Frontal cortex (tissue), 4 donors: ENCODE measurements around the gene SLC39A12. TPM values are rescaled to one million over a fixed set of nuclear protein-coding genes. Genes with fewer than 3 reads are reported as not detected.
"Not testable (repeated sequence)": the region's sequence is repeated elsewhere in the genome, so short reads cannot be mapped to it uniquely, and the experiment has no call there.

Experiments
- DNase-seq, 2 donors: peaks; one replicate each; pipeline ENCODE4 v3.0.0; 2012; ENCODE audit warnings: low spot score in 2 of 2
- FAIRE-seq: peaks from 2 replicates; lab custom pipeline; 2012; peaks lifted over from hg19 to GRCh38; lab: Jason Lieb, UNC
- total RNA-seq: library from RNA; depleted of rRNA; stranded (reverse); fragments of >200 nt; gene quantifications from one replicate; pipeline ENCODE4 v1.2.3, GENCODE V29; 2014
- donor health status: control.
- donor health status: control.
- donor health status: control.

SLC39A12 gene
- total RNA-seq, result 4.5 TPM

GRCh38 chr10:17951868-17952371, at the start of gene SLC39A12:
Gene SLC39A12 (plus strand): TSS chr10:17951918. CDS start chr10:17953277, 1,359 bp downstream.
- DNase-seq (no peak), FAIRE-seq (no peak)

DNA sequence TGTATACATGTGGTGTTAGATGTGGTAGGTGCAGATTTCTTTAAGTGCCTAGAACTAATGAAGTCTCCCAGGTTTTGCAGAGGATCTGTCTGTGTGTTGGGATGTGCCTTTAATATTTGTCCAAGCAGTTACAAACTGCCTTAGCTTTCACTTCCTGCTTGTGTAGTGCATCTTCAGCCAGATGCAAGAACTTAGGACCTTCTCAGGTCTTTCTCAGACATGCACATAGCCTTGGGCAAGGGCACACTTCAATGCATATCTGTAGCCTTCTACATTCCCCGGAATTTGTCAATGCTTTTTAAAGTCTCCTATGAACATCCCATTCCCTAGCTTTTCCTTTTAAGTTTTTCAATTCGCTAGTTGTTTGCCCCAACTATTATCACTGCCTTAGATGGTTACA, 47.2 kb upstream of the SLC39A12 start:
- DNase-seq (no peak), FAIRE-seq (no peak)

GRCh38 chr10:17905491-17905890, 46.2 kb upstream of the SLC39A12 start:
- no peak for DNase-seq
- FAIRE-seq, result peak; percentile 65

DNA sequence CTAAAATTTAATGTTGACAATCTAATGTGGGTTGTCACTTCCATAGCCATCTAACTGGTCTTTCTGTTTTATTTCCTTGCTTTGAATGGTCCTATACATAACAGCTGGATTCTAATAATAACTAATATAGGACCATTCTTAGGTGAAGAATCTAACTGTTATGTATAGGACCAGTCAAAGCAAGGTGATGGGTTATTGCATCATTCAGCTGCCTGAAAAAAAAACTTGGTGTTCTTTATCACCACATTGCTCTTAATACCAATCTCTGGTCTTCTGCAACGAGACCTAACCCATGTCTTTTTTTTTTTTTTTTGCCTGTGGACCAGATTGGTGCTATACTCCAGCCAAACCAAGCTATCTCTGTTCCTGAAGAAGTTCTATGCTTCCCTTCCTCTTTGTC, 45.7 kb upstream of the SLC39A12 start:
- FAIRE-seq (no peak), DNase-seq (no peak)

- FAIRE-seq, result no peak
- DNase-seq, result no peak
These were observed 44.1 kb upstream of the SLC39A12 start for GRCh38 chr10:17907641-17908040.

- no peak for FAIRE-seq
- peak in 1 of 2 donors; percentile 12 for DNase-seq
These were observed 41.5 kb upstream of the SLC39A12 start for GRCh38 chr10:17910125-17910789.

- no peak for FAIRE-seq
- no peak for DNase-seq
These were observed 39.0 kb upstream of the SLC39A12 start for GRCh38 chr10:17912754-17913153.

DNA sequence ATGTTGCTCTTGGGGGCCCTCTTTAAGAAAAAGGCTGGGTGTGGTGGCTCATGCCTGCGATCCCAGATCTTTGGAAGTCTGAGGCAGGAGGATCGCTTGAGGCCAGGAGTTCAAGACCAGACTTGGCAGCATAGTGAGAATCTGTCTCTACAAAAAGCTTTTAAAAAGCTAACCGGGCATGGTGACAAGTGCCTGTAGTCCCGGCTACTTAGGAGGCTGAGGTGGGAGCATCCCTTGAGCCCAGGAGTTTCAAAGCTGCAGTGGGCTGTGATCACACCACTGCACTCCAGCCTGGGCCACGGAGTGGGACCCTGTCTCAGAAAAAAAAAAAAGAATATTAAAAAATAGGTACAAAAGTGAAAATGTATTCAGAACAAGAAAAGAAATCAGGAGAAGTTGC, 38.1 kb upstream of the SLC39A12 start:
- FAIRE-seq (no peak), DNase-seq (no peak)

DNA sequence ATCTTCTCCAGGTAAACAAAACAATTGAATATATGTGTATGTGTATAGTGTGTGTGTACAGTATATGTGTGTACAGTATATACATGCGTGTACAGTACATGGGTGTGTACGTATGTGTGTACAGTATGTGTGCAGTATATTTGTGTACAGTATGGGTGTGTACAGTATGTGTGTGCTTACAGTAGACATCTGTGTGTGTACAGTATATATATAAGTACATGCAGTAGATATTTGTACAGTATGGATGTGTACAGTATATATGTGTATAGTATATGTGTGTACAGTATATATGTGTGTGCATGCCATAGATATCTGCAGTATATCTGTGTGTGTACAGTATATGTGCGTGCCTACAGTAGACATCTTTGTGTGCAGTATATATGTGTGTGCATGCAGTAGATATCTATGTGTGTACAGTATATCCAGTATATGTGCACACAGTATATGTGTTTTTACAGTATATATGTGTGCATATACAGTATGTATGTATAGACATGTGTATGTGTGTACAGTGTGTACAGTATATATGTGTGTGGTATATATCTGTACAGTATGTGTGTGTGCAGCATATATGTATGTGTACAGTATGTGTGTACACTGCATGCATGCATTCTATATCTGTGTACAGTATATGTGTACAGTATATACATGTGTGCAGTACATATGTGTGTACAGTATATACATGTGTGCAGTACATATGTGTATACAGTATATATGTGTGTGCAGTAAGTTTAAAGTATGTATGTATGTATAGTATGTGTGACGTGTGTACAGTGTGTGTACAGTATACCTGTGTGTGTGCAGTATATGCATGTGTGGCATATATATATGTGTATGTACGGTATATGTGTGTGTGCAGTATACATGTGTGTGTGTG, 37.3 kb upstream of the SLC39A12 start:
- FAIRE-seq (no peak), DNase-seq (no peak)

DNA sequence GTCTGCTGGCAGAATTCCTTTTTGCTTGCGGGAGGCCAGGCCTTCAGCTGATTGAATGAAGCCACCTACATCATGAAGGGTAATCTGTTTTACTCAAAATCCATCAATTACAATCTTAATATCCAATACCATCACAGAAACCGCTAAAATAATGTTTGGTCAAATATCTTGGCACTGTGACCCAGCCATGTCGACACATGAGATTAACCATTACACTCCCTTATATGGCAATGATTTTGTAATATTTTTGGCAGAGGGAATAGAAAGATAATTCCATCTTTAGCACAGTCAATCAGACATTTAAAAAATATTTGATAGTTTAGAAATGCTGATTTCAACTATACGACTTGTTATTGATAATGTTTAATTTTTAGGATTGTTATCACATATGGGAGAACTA, 36.5 kb upstream of the SLC39A12 start:
- FAIRE-seq (peak; percentile 58), DNase-seq (no peak)

DNA sequence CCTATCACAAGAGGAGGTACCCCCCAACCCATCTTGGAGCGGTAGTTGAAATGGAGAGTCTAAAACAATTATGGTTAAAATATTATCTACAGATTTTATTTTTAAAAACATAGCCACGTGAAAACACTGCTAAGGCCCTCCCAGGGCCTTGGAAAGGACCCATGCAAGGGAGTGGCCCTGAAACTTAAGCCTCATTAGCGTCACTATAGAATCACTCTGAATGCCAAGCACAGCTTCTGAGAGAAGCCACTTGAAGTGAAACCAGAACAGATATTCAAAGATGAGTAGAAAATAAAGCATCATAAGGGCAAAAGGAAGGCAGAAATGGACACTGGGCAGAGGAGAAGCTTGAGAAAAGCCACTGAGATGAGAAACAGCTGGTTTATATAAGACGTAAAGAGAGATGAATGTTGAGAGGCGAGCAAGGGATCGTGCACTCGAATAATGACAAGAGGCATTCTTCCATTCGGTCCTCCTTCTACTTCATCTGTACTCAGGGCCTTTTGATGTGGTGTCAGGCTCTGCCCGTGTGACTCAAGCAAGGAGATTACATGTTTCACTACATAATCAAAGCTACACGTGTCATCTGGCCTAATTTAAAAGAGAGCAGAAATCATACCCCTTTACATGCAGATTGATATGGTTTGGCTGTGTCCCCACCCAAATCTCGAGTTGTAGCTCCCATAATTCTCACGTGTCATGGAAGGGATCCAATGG, 33.4 kb upstream of the SLC39A12 start:
- DNase-seq (no peak), FAIRE-seq (no peak)

GRCh38 chr10:17921378-17921777, 30.3 kb upstream of the SLC39A12 start:
- FAIRE-seq, result no peak
- no peak for DNase-seq

DNA sequence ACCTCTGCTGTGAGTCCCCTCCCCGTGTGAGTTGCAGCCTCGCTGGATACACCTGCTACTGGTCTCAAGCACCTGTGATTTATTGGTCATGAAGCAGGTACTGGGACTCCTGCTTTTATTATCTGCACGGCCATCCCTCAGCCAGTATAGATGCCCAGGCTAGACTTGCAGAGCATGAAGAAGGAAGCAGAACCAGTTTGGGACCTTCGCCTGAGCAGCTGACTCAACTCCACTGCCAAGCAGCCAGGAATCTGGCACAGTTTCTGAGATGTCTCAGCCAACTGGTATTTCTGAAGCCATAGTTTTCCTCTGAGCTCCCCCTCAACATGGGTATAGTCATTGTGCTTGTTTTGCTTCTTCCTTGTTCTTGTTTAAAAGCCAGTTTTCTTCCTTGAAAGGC, 28.0 kb upstream of the SLC39A12 start:
- FAIRE-seq (no peak), DNase-seq (no peak)

DNA sequence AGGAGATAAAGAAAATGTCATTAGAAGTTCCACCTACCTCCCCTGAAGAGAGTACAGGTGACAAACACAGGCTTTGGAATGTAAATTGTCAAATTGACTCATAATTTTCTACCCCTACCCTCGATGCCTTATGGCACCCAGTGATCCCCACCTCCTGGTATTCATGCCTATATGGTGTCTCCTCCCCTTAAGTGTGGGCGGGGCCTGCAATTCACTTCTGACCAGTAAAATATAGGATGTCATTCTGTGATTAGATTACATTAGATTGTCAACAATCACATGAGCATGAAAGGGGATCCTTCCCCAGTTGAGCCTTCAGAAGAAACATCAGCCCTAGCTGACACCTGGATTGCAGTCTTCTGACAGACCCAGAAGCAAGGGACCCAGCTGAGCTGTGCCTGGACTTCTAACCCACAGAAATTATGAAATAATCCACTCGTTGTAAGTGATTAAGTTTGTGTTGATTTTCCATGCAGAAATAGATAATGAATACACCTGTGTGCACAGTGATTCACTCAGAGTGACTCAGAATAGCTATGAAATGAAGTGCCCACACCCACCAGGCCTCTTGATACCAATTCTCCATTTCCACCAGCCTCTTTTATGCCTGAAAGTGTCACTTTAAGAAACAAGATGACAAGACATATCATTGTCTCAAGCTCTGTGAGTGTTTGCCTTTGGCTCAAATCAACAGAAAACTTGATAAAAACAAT, 8.5 kb upstream of the SLC39A12 start:
- FAIRE-seq (no peak), DNase-seq (no peak)

GRCh38 chr10:17950269-17950668, 1.4 kb upstream of the SLC39A12 start:
- not testable (repeated sequence) for DNase-seq, FAIRE-seq

DNA sequence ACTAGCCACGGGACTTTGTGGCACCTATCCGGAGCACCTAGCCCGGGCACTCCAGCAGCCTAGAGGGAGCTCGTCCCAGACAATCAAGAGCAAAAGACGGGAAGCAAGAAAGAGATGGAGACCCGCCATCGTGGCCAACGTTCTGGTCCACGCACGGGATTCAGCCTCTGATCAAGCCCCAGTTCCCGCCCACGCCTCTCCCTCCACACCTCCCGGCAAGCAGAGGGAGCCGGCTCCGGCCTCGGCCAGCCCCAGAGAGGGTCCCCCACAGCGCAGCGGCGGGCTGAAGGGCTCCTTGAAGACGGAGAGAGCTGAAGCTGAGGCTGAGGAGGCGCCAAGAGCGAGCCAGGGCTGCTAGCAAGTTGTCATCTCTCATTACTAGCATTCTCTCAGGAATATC, 992 bp upstream of the SLC39A12 start:
- DNase-seq, result no peak
- no peak for FAIRE-seq

DNA sequence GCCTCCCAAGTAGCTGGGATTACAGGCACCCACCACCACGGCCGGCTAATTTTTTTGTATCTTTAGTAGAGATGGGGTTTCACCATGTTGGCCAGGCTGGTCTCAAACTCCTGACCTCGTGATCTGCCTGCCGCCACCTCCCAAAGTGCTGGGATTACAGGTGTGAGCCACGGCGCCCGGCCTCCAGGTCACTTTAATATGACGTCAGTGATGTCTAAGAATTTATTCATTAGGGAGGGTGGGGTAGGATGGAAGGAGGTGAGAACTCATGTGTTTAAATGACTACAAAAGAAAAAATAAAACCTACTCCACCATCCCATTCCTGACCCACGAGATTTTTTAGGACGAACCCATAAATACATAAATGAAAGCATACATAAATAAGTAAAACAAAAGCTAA, 2.7 kb downstream of the SLC39A12 start:
- not testable (repeated sequence) for DNase-seq, FAIRE-seq

DNA sequence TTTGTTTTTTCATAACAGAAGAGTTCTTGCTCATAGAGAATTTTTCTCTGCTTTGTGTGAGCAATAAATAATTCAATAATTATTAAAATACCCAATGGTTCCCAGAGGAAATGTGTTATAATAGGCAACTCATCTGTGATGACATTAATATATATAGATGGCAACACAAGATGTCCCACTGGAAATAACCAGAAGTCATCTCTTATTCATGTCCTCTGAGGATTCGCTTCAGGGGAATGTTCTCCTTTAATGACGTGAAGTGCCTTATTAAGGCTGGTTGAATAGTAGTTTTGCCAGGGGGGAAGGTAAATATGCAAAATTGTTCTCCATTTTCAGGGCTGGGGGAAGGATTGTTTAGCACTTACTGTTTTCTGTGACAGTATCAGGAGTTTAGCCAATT, 3.1 kb downstream of the SLC39A12 start:
- DNase-seq, result no peak

DNA sequence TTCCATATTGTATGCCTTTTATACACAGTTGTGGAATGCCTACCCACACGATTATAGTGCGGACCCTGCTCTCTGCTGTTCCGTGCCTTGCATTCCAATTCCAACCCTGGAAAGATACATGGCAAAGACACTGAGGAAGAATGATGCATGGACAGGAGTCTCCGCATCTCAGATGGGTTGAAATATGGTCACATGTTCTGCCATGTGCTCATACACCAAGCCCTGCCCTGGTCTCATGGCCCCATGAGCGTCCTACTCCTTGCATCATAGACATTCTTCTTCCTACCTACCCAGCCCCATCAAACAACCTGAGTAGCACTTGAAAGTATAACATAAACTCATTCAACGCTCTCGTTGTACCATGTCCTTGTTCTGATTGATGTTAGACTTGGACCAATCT, 6.3 kb downstream of the SLC39A12 start:
- FAIRE-seq (no peak), DNase-seq (no peak)

More for the DNA sequence above, 3.1 kb downstream of the SLC39A12 start:
- FAIRE-seq, result no peak

DNA sequence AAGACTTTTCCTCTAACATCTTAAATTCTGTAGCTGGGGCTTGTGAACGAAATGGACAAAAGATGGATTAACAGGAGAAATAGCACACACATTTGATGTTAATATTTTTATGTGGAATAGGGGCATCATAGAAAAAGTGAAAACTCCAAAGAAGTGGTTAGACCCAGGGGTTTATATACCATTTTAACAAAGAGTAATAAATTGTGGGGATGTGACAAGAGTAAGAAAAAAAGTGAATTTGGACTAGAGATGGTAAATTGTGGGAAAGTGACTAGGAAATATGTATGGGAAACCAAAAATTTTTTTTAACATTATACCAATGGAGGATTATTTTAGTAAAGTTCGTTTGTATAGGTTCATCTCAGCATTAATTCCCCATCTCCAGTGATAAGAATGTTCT, 8.2 kb downstream of the SLC39A12 start:
- no peak for FAIRE-seq

More for the DNA sequence above, 8.2 kb downstream of the SLC39A12 start:
- DNase-seq, result no peak
